GM15510 (cell line): ENCODE measurements around the gene P3H1.

Source experiments
- POLR2A ChIP-seq: IDR thresholded peaks from 3 replicates; pipeline ENCODE4 v1.6.1; 2011; ENCODE audit warnings: borderline replicate concordance; ENCODE audit not compliant: insufficient read length; ENCODE audit errors: extremely low read depth

P3H1 gene

GRCh38 chr1:42740851-42741580 lies 25.8 kb downstream of the P3H1 start:
- TF ChIP-seq POLR2A: no peak

- TF ChIP-seq POLR2A: no peak
Measured at GRCh38 chr1:42739753-42740700, 26.8 kb downstream of the P3H1 start, which contains the start of gene CLDN19. Gene CLDN19 (minus strand): TSS chr1:42740236. CDS start chr1:42740063, 173 bp downstream.

- TF ChIP-seq POLR2A: no peak
Measured at GRCh38 chr1:42738678-42739226, 28.1 kb downstream of the P3H1 start.

- no peak for TF ChIP-seq POLR2A
Measured at GRCh38 chr1:42737986-42738677, 28.7 kb downstream of the P3H1 start.

- TF ChIP-seq POLR2A: no peak
Measured at GRCh38 chr1:42737257-42737656, 29.6 kb downstream of the P3H1 start.

GRCh38 chr1:42736571-42737200 lies 30.1 kb downstream of the P3H1 start:
- TF ChIP-seq POLR2A: no peak

GRCh38 chr1:42736152-42736551 lies 30.7 kb downstream of the P3H1 start:
- no peak for TF ChIP-seq POLR2A

GRCh38 chr1:42735477-42736105 lies 31.2 kb downstream of the P3H1 start:
- no peak for TF ChIP-seq POLR2A

GRCh38 chr1:42735056-42735455 lies 31.8 kb downstream of the P3H1 start:
- TF ChIP-seq POLR2A: no peak

GRCh38 chr1:42734201-42735035 lies 32.4 kb downstream of the P3H1 start:
- no peak for TF ChIP-seq POLR2A

- TF ChIP-seq POLR2A: no peak
Measured at GRCh38 chr1:42733415-42734200, 33.2 kb downstream of the P3H1 start.

GRCh38 chr1:42732126-42732680 lies 34.6 kb downstream of the P3H1 start:
- TF ChIP-seq POLR2A: no peak

GRCh38 chr1:42731585-42731984 lies 35.2 kb downstream of the P3H1 start:
- TF ChIP-seq POLR2A: no peak

GRCh38 chr1:42730988-42731387 lies 35.8 kb downstream of the P3H1 start:
- no peak for TF ChIP-seq POLR2A
